NCI-H524 treated with DMSO at 0.1 percent for 48 hours (cell line): ENCODE measurements around the gene CA7.

Source experiments
- DNase-seq: peaks from one replicate; lab custom pipeline; 2025; lab: John Stamatoyannopoulos, UW

CA7 gene

DNA sequence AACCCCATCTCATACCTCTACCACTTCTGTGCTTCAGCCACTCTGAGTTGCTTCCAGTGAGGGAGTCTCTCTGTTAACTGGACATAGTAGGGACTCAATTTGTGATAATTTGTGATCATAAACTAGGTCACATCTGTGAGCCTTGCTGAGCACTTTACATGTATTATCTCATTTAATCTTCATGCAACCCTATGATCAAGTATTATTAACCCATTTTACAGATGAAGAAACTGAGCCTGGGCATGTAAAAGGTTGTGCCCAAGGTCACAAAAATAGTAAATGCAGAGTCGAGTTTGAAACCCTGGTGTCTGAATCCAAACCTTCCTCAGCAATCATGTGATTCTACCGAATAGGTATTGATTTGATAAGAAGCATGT, 54.7 kb downstream of the CA7 start:
- DNase-seq = no peak

DNA sequence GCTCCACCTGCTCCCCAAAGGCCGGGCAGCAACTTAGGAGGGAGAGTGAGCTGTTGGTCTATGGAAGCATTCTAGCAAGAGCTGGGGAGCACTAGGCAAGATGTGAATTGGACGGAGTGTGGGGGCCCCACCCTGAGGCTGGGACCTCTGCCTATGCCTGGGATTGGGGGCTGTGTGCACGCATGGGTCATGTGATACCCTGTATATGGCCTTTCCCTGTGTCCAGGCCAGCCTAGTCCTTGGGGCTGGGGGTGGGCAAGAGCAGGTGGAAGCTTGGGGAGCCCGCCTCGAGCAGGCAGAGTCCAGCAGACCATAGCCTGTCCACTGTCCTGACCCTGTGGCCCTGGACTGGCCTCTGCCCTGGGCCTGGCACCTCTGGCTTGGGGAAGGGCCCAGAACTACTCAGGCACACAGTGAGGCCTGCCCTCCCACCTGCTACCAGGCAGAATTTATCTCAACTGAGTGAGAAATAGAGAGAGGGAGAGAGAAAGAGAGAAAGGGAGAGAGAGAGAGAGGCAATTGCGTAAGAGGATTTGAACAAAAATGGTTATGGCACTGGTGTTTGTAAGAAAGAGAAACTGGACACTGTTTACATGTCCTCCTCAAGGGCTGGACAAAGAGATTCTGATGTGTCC, 55.2 kb downstream of the CA7 start:
- no peak for DNase-seq

DNA sequence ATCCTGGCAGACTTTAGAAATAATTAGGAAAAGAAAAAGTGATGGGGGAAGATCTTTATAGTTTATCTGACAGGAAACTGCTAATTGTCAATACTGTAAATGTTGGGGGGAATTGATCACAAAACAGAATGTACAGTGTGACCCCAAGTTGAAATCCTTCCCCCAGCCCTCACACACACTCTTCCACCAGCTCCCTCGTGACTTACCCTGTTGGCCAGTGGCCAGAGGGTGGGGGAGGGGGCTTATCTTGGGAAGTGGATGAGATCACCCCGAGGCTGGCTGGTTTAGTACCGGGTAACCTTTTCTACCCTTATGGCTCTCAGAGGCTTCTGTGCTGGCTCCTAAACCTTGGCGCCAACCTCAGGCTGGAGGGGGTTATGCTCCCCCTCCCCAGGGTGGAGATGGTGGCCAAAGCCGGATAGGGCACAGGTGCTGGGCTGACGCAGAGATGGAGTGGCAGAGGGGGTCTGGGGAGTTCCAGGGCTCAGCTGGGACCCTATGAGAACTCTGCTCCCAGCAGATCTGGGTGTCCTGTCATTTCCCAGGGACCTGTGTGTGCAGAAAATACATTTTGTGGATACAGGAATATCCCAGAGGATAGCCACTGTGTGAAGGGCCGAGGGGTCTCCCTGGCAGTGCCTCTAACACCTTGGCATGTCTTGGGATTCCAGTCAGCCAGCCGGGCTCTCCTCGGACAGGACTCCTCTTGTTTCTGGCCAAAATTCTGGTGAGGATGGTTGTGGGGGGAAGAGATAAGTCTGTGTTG, 55.9 kb downstream of the CA7 start:
- DNase-seq = peak; percentile 62

DNA sequence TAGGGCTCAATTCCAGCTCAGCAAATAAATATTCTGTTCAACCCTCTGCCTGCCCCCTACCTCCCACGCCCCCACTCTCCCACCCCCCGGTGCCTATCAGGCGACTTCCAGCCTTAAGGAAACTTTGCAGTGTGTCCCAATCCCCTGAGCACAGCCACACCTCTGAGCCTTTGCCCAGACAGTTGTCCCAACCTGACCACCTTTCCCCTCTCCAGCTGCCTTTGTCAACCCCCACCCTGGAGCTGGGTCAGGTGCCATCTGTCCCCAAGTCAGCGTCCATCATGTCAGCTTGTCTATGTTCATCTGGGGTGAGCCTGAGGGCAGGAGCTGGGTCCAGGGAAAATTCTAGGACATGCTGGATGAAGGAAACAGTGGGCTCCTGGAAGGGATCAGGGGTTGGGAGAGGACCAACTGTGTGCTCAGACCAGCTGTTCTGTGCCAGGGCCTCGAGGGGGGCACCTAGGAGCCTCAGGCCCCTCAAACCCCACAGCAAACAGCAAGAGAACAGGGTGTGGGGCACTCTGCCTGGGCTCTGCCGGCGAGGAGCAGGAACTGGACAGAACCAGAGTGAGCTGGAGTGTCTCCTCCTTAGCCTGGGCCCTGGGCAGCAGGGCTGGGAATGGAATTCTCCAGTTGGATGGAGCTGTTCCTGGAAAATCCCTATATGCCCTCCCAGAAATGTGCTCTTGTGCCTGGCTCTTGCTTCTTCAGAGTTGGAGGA, 56.7 kb downstream of the CA7 start:
- peak; percentile 41 for DNase-seq

DNA sequence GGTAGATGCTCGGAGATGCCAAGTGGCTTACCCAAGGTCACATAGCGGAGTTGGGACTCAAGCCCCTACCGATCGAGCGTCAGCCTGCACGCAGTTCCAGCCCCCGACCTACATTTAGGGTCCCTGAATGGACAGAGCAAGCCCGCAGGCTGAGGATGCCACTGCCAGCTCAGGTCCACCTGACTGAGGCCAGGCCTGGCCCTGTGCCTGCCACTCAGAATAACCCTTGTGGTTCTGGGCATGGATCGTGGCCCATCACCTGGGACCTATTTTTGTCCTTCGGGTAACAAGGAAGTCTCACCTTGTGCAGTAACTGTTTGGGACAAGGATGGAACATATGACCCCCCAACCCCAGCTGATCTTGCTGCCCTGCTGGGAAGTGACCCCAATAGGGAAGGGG, 57.4 kb downstream of the CA7 start:
- no peak for DNase-seq

DNA sequence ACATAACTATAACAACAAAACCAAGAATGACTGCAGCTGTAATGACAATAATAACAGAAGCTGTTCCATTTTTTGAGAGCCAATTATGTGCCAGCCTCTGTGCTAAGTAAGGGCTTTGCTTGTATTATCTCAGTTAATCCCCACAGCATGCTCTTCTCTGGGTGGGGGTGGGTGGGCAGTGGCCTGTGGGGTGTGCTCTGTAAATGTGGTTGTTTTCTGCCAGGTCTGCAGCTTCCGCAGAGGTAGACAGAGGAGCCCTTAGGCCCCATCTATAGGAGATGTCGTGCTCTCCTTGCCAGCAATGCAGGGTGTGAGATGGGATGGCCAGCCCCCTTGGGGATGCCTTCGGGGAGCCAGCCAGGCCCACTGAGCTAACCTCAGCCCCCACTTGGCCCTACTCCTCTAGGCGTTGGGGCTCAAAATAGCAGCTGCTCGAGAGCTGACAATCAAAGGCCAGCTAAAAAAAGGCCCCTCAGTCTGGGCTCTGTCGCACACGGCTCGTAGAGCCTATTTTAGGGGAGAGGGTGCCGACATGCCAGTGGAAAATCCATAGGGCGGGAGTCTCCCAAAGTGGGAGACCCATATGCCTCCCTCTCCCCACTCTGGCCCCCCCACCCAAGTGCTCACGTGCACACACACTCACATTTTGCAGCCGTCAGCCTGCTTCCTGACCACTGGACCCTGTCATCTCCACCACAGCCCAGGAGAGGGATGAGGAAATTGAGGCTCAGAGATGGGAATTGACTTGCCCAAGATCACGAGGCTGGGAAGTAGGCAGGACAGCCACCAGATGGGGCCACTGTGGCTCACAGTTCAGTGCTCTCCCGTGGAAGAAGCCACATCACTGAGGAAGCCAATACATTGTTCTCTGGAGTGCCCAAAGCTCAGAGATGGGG, 58.7 kb downstream of the CA7 start:
- peak; percentile 17 for DNase-seq
